ENCODE data around the gene RBP3. TPM values are rescaled to one million over a fixed set of nuclear protein-coding genes. Genes with fewer than 3 reads are reported as not detected.

Gene RBP3
- total RNA-seq, 1 experiment from 2014 or later: not detected

- no peak overlapping the region for H3K4ac ChIP-seq (ENCODE audit: low read depth, low read length)
- no peak overlapping the region for H3K4me2 ChIP-seq (ENCODE audit: insufficient read depth, insufficient read length, low read length)
- no peak overlapping the region for H3K9ac ChIP-seq (ENCODE audit: extremely low read depth, insufficient read length, low read length)
- H3K14ac ChIP-seq (ENCODE audit: insufficient read depth, low read length): no peak overlapping the region
- no peaks in the 10 kb centered on the region for H3K23me2 ChIP-seq (ENCODE audit: insufficient read length, low read depth, low read length, poor library complexity, severe bottlenecking)
- H3K4me1 ChIP-seq (ENCODE audit: insufficient read depth, low read length): no peaks in the 10 kb centered on the region; the same call in 1 of the 2 replicates
- H2BK12ac ChIP-seq (ENCODE audit: insufficient read length, low read depth, low read length): no peak overlapping the region
- no peak overlapping the region for H2AK5ac ChIP-seq (ENCODE audit: insufficient read length, low read length)
- Mint-ChIP-seq H3K4me3 (no peak overlapping the region), H3K4me1 (peaks cover 14 to 18% of the 10 kb centered on the region in 2 experiments), H3K36me3 (ENCODE audit: insufficient read depth in 1 of 3, low read depth in 3 of 3) (no peaks in the 10 kb centered on the region), H3K27ac (no peak overlapping the region), H3K9me3 (no peaks in the 10 kb centered on the region), H3K27me3 (ENCODE audit: low read depth) (peaks cover 12% of the 10 kb centered on the region)
- peaks cover 2% of the 10 kb centered on the region for H4K20me1 ChIP-seq (ENCODE audit: control insufficient read depth, insufficient read depth, insufficient read length)
- H3K79me2 ChIP-seq (ENCODE audit: insufficient read depth, low read length): no peaks in the 10 kb centered on the region
- no peak for DNase-seq
- H4K91ac ChIP-seq (ENCODE audit: insufficient read length, low read depth, low read length): no peak overlapping the region
- no peak overlapping the region for H3K27ac ChIP-seq (ENCODE audit: insufficient read length, low read depth, low read length)
- H3K27me3 ChIP-seq (ENCODE audit: insufficient read depth, low read length): no peaks in the 10 kb centered on the region
- no peak for TF ChIP-seq CTCF (conservative IDR thresholded peaks at IDR 0.05)
- no CpG with 5 or more reads among the region's 10 CpGs for WGBS (ENCODE audit: extremely low coverage, insufficient read length, low lambda C conversion rate)
- H2AFZ ChIP-seq (ENCODE audit: low read length): no peak overlapping the region
- no peaks in the 10 kb centered on the region for H3K79me1 ChIP-seq (ENCODE audit: insufficient read depth, low read depth, low read length, poor library complexity, severe bottlenecking)
- no peak overlapping the region for H4K5ac ChIP-seq (ENCODE audit: insufficient read length, low read depth, low read length)
- no peak overlapping the region for H2BK120ac ChIP-seq (ENCODE audit: low read depth, low read length, poor library complexity, severe bottlenecking)
- H3K18ac ChIP-seq (ENCODE audit: insufficient read length, low read depth, low read length): no peak overlapping the region
- H3K9me3 ChIP-seq (ENCODE audit: control insufficient read depth, low read depth, low read length): no peaks in the 10 kb centered on the region
- no peak overlapping the region for H3K56ac ChIP-seq (ENCODE audit: insufficient read length, low read depth, low read length)
- H3T11ph ChIP-seq (ENCODE audit: low read length): no peak overlapping the region
- H2BK5ac ChIP-seq (ENCODE audit: insufficient read length, low read length): no peak overlapping the region
- no peak overlapping the region for H2BK15ac ChIP-seq (ENCODE audit: low read depth, low read length)
- no peak overlapping the region for H2BK20ac ChIP-seq (ENCODE audit: low read depth, low read length, poor library complexity, severe bottlenecking)
- H4K8ac ChIP-seq (replicated peaks; ENCODE audit: insufficient read length, low read depth, low read length): no peak overlapping the region
- no peak overlapping the region for H3K23ac ChIP-seq (ENCODE audit: insufficient read length, low read depth, low read length)
These were observed 36.8 kb upstream of the RBP3 start for GRCh38 chr10:47311193-47311931.
